Stimulated activated CD4-positive, alpha-beta T cell treated with anti-CD3 and anti-CD28 coated beads, Interleukin-12 subunit alpha, Interleukin-12 subunit beta, amount 100 ng/mL, for 24 hours (primary cell): ENCODE data around the gene ARID5B.
"Not testable (repeated sequence)": the region's sequence is repeated elsewhere in the genome, so short reads cannot be mapped to it uniquely, and the experiment has no call there.

Experiments
- DNase-seq, 2 experiments: peaks; one replicate each; pipeline ENCODE4 v3.0.0-alpha.2; 2020; ENCODE audit warnings: low read depth in 2 of 2

ARID5B gene

GRCh38 chr10:62012318-62012717 is 110.8 kb downstream of the ARID5B start:
- no peak for DNase-seq

- no peak for DNase-seq
Measured at GRCh38 chr10:62014510-62014909, 113.0 kb downstream of the ARID5B start.

- no peak for DNase-seq
Measured at GRCh38 chr10:62015994-62016393, 114.5 kb downstream of the ARID5B start.

DNA sequence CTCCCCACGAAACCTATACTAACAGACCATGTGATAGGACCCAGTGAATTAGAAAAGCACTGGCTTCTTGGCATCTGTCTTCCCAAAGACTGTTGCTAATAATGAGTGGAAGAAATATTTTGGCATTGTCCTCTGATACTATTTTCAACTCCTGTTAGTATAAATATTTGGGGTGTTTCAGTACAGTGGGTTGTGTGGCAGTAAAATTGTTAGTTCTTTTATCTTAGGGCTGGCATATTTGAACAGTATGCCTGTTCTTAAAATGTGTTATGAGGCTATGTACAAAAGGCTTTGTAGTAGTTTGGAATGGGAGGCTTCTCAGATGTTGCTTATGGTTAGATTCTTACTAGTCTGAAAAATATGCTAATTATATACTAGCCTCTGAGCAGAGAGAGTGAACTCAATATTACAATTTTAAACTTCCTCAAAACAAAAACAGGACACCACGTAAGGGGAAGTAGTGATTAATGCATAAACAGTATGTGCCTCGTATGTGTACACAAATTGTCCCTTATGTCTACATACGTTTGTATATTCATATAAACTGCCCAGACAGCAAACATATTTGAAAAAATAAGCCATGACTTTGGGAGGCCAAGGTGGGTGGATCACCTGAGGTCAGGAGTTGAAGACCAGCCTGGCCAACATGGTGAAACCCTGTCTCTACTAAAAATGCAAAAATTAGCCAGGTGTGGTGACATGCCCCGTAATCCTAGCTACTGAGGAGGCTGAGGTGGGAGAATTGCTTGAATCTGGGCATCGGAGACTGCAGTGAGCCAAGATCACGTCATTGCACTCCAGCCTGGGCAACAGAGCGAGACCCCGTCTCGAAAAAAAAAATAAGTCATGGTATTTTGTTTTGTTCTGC is 115.4 kb downstream of the ARID5B start:
- no peak for DNase-seq

DNA sequence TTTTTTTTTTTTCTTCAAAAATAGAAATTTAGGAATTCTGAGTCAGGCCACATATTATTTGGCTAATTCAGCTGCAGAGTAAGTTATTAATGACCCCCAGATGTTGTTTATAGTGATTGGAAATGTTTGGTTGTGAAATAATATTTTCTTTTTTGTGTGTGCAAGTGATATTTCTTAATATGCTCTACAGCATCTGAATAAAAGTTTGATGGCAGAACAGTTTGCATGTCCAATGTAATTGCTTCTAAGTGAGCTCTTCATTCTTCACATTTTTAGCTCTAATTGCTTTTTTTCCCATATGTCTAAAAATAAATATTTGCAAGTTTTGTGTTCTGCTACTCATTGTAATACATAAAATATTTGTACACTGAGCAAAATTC is 116.0 kb downstream of the ARID5B start:
- DNase-seq, result no peak

- DNase-seq, result no peak
Measured at GRCh38 chr10:62018131-62018911, 116.8 kb downstream of the ARID5B start.

DNA sequence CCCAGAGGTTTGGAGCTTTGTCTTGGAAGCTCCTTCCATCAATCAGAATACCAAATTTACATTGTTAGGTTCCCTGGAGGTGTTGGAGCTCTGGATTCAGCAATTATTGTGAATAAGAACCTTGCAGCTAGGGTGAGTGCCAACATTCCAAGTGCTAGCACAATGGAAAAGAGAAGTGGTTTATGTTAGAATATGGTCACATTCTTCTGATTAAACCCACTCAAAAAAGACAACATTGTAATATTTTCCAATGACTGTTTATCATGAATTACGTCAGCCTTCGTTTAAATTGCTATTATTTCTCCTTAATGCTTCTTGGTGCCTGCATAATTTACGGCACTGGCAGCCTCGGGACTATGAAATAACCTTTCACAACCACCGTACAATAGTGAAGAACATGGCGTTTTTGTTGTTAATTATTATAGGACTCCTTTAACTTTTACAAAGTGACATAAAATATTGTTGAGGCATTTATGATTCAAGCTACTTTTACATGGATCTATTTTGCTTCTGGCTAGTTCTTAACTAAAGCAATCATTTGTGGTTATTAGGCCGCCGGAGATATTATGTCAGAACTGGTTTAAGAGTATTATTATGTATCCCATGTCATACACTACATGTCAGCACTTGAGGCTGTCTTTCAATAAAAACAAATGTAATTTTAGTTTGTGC is 117.7 kb downstream of the ARID5B start:
- DNase-seq, result no peak

GRCh38 chr10:62019685-62020359 is 118.3 kb downstream of the ARID5B start:
- no peak for DNase-seq

- DNase-seq, result no peak
Measured at GRCh38 chr10:62021128-62021665, 119.7 kb downstream of the ARID5B start.

DNA sequence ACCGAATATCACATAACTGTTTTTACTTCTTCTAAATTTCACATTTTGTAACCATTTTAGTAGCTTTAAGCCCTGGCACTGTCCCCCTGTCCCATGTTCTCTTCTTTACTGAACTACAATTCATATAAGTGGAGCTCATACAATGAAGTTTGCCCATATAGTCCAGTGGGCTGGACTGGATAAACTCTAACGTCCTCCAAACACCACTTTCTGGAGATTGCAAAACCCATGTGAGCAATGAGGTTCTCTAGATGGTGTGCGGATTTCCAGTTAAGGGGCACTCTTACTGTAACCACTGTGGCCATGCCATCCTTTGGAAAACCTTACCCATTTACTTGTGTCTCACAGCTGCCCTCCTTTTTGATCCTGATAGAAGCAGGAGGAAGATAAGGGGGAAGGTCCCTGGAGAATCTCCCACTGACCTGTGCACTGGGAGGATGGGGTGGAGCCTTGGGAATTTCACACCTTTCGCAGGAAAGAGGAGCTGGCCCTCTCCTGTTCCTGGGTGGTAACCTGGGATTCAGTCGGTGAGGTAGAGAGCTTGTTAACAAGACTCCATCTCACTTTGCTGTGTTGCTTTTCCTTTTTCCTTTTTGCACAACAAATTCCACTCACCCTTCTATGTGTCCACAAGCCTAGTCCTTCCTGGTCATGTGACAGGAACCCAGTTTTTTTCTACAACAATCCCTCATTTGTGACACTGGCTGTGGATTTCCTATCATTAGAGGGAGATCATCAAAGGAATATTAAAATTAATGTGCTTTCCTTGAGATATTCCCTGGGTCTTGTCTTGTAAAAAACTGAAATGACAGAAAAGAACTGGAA is 120.7 kb downstream of the ARID5B start:
- no peak for DNase-seq

GRCh38 chr10:62022830-62023229 is 121.3 kb downstream of the ARID5B start:
- no peak for DNase-seq

- no peak for DNase-seq
Measured at GRCh38 chr10:62023329-62023728, 121.8 kb downstream of the ARID5B start.

GRCh38 chr10:62024026-62024701 is 122.7 kb downstream of the ARID5B start:
- DNase-seq, result no peak

- no peak for DNase-seq
Measured at GRCh38 chr10:62025134-62025794, 123.8 kb downstream of the ARID5B start.

- DNase-seq, result no peak
Measured at GRCh38 chr10:62025901-62026879, 124.7 kb downstream of the ARID5B start.

- DNase-seq, result no peak
Measured at GRCh38 chr10:62027841-62028501, 126.5 kb downstream of the ARID5B start.

GRCh38 chr10:62028502-62028842 is 127.0 kb downstream of the ARID5B start:
- DNase-seq, result not testable (repeated sequence)

DNA sequence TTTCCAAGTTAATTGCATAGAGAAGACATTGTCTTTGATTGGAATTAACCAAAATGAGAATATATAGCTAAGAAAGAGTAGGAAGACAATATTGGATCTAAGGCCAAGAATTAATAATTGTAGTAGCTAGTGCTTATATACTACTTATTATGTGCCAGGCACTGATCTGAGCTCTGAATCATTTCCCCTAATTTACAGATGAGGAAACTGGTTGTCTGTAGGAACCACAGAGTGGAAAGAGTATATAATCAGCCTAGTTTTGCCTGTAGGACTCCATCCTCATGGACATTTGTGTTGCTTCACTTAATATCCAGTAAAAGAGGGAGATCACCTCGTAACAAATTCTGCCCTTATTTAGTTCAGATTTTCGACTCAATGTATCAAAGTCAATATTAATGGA is 127.9 kb downstream of the ARID5B start:
- DNase-seq, result no peak
